Measurements from ENCODE around the gene SCO2.

SCO2 gene

DNA sequence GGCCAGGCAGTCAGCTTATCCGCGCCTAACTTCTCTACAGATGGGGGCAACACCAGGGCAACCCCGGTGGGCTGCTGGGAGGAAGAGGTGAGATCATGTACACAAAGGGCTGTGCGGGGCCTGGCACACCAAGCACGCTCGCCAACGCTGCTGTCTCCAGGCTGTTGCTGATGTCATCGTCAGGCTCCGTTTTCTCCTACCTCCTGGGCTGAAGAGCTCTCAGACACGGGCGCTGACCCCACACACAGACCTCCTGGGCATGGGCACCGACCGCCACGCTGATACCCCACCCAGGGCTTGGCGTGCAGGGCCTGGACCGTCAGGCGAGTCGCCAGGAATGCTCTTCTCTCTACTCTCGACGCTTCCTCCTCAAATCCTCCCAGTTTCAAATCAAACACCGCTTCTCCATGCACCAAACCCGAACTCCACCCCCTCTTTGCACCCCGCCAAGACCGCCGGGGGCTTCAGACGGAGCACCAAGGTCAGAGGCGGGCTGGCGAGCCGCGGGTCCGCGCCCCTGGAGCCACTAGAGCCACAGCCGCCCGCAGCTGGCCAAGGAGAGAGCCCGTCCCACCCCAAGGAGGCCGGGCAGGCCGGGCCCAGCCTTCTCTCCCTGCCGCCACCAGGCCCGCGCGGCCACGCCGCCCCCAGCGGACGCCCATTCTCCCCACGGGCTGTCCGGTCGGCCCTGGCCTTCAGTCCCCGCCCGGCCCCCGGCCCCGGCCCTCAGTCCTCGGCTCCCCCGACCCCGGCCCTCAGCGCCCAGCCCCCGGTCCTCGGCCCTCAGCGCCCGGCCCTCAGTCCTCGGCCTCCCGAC lies 51.3 kb downstream of the SCO2 start:
- CTCF ChIA-PET = interaction anchor here (0.6 to 3.1 kb wide), 10 partner anchors 9 to 325 kb away, joined by 3 to 14 read pairs (median 4); partner anchors contain the start of genes LMF2 and NCAPH2
- Mint-ChIP-seq H3K27me3 (peaks cover 25% of the 10 kb centered on the region), H3K36me3 (peaks cover 12% of the 10 kb centered on the region), H3K4me1 (peaks cover 62% of the 10 kb centered on the region), H3K4me3 (peak overlapping the region; percentile 86), H3K9me3 (no peaks in the 10 kb centered on the region), H3K27ac (peak overlapping the region; percentile 91)
- DNase-seq = peak; percentile 60

Measured in activated naive CD4-positive, alpha-beta T cell treated with anti-CD3 and anti-CD28 coated beads, Interleukin-2, amount 10 ng/mL, durations not matched to agents 7 days and 5 days (primary cell).